H1 (cell line): Measurements from ENCODE around the gene TBCD. TPM values are rescaled to one million over a fixed set of nuclear protein-coding genes. Genes with fewer than 3 reads are reported as not detected.

Experiments used
- CBX8 ChIP-seq: fragments of 300-800, 300-1000 bp; sonication (generic); IDR thresholded peaks from 2 replicates; pipeline ENCODE4 v1.7.1; 2016; ENCODE audit warnings: low read depth, low read length, borderline replicate concordance
- polyA plus RNA-seq, 7 experiments: library from polyadenylated mRNA; depleted of rRNA in 3 of 7; stranded (reverse) in 5 of 7; unstranded in 2 of 7; fragments of >200 nt in 5 of 7; fragments of 200-250 nt in 2 of 7; gene quantifications; 1 replicate in 5 of 7; 2 replicates in 1 of 7; 4 replicates in 1 of 7; pipeline versions ENCODE4 v1.2.1 to v1.2.3, GENCODE V29; 2011 to 2013; ENCODE audit warnings: missing spikeins in 2 of 7, mixed read lengths in 2 of 7
- total RNA-seq: library from RNA; stranded (reverse); fragmentation: NEBNext Ultra II Directional; extraction: Animal tissue kit (Norgen Biotek cat#: 25700); gene quantifications from 2 replicates; pipeline ENCODE4 v1.2.1, GENCODE V29; 2021
- TF ChIP-seq, protein P1 (sequence below): IDR thresholded peaks from 2 replicates; pipeline ENCODE4 v1.6.1; 2011; ENCODE audit warnings: low read length, improper control_type of control experiment

TBCD gene
- total and polyA plus RNA-seq, 2 of the 8 experiments (the other 6 are each of a cell fraction or from before 2014, with no cell fraction given), result 118 to 162 TPM

DNA sequence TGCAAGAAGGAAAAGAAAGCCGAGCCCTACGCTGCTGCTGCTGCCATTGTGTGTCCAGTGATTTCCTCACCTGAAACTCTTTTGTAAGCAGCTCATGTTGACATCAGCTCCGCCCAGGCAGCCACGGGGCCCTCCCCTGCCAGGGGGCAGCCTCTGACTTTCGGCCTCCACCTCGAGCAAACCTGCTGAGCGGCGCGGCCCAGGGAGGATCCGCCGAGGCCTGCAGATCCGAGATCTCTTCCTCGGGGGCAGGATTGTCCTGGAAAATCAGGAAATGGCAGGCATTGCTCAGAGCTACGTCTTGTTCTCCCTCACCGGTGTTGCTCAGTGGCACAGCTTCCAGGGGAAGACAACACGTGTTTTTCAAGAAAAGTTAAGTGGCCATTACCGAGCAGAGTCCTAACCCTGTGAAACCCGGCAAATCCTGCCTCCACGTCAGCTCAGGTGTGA lies 123.6 kb downstream of the TBCD start (continued):
- TF ChIP-seq, protein P1, sequence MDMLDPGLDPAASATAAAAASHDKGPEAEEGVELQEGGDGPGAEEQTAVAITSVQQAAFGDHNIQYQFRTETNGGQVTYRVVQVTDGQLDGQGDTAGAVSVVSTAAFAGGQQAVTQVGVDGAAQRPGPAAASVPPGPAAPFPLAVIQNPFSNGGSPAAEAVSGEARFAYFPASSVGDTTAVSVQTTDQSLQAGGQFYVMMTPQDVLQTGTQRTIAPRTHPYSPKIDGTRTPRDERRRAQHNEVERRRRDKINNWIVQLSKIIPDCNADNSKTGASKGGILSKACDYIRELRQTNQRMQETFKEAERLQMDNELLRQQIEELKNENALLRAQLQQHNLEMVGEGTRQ, result no peak
- no peak for TF ChIP-seq CBX8
